Dedifferentiated amniotic fluid mesenchymal stem cell (primary cell): ENCODE data around the gene KRTAP4-11.
"Not testable (repeated sequence)": the region's sequence is repeated elsewhere in the genome, so short reads cannot be mapped to it uniquely, and the experiment has no call there.

Experiments used
- DNase-seq: peaks from one replicate; pipeline ENCODE4 v3.0.0-alpha.2; 2016; ENCODE audit errors: extremely low spot score

The KRTAP4-11 gene

GRCh38 chr17:41117846-41118386 lies at the start of gene KRTAP4-11:
KRTAP4-11 (minus strand) TSS chr17:41118373; CDS start chr17:41118315, 58 bp downstream.
- DNase-seq: not testable (repeated sequence)

GRCh38 chr17:41167561-41167960 lies 49.4 kb upstream of the KRTAP4-11 start:
- no peak for DNase-seq

- no peak for DNase-seq
Observed at GRCh38 chr17:41163828-41164227, 45.7 kb upstream of the KRTAP4-11 start.

GRCh38 chr17:41160648-41161047 lies 42.5 kb upstream of the KRTAP4-11 start, which contains the start of gene KRTAP4-4:
KRTAP4-4 (minus strand) TSS chr17:41160748; CDS start chr17:41160691, 57 bp downstream.
- no peak for DNase-seq

GRCh38 chr17:41160190-41160589 lies 42.0 kb upstream of the KRTAP4-11 start:
- DNase-seq: not testable (repeated sequence)

GRCh38 chr17:41153856-41154255 lies 35.7 kb upstream of the KRTAP4-11 start:
- DNase-seq: no peak

- DNase-seq: no peak
Observed at GRCh38 chr17:41151525-41151924, 33.4 kb upstream of the KRTAP4-11 start.

GRCh38 chr17:41150026-41150425 lies 31.9 kb upstream of the KRTAP4-11 start:
- DNase-seq: no peak

- no peak for DNase-seq
Observed at GRCh38 chr17:41149652-41149985, 31.4 kb upstream of the KRTAP4-11 start, which contains the start of gene KRTAP4-5. KRTAP4-5 (minus strand) TSS chr17:41149825; CDS start chr17:41149767, 58 bp downstream.

GRCh38 chr17:41148971-41149651 lies 30.9 kb upstream of the KRTAP4-11 start:
- not testable (repeated sequence) for DNase-seq

GRCh38 chr17:41147531-41148204 lies 29.5 kb upstream of the KRTAP4-11 start:
- no peak for DNase-seq

GRCh38 chr17:41145261-41145660 lies 27.1 kb upstream of the KRTAP4-11 start:
- no peak for DNase-seq

- no peak for DNase-seq
Observed at GRCh38 chr17:41144846-41145245, 26.7 kb upstream of the KRTAP4-11 start.

- no peak for DNase-seq
Observed at GRCh38 chr17:41141361-41141760, 23.2 kb upstream of the KRTAP4-11 start.

GRCh38 chr17:41140360-41141131 lies 22.4 kb upstream of the KRTAP4-11 start, which contains the start of gene KRTAP4-6:
KRTAP4-6 (minus strand) TSS chr17:41140544; CDS start chr17:41140487, 57 bp downstream.
- no peak for DNase-seq

GRCh38 chr17:41139865-41140264 lies 21.7 kb upstream of the KRTAP4-11 start:
- not testable (repeated sequence) for DNase-seq

- DNase-seq: no peak
Observed at GRCh38 chr17:41133880-41134735, 15.9 kb upstream of the KRTAP4-11 start.

- no peak for DNase-seq
Observed at GRCh38 chr17:41131979-41132378, 13.8 kb upstream of the KRTAP4-11 start.

- no peak for DNase-seq
Observed at GRCh38 chr17:41127371-41127770, 9.2 kb upstream of the KRTAP4-11 start.

- no peak for DNase-seq
Observed at GRCh38 chr17:41126412-41126811, 8.2 kb upstream of the KRTAP4-11 start.

- DNase-seq: no peak
Observed at GRCh38 chr17:41125064-41125463, 6.9 kb upstream of the KRTAP4-11 start.
